Osteocyte (in vitro differentiated cells): Measurements from ENCODE around the gene ITFG1. TPM values are rescaled to one million over a fixed set of nuclear protein-coding genes. Genes with fewer than 3 reads are reported as not detected.
"Not testable (repeated sequence)": the region's sequence is repeated elsewhere in the genome, so short reads cannot be mapped to it uniquely, and the experiment has no call there.

ENCODE experiments used
- DNase-seq: peaks from one replicate; pipeline ENCODE4 v3.0.0; 2021; ENCODE audit warnings: mixed read lengths; ENCODE audit not compliant: unreplicated experiment; ENCODE audit errors: extremely low spot score
- H3K27ac Mint-ChIP-seq: one replicate; pipeline ENCODE4 v1.8.0; 2021; ENCODE audit warnings: mild to moderate bottlenecking, mixed read lengths; ENCODE audit not compliant: unreplicated experiment
- H3K27me3 Mint-ChIP-seq: one replicate; pipeline ENCODE4 v1.8.0; 2021; ENCODE audit warnings: mixed read lengths; ENCODE audit not compliant: unreplicated experiment
- H3K36me3 Mint-ChIP-seq: one replicate; pipeline ENCODE4 v1.8.0; 2021; ENCODE audit warnings: mixed read lengths; ENCODE audit not compliant: unreplicated experiment
- H3K4me1 Mint-ChIP-seq: one replicate; pipeline ENCODE4 v1.8.0; 2021; ENCODE audit warnings: mixed read lengths; ENCODE audit not compliant: unreplicated experiment
- H3K4me3 Mint-ChIP-seq: one replicate; pipeline ENCODE4 v1.8.0; 2021; ENCODE audit warnings: mild to moderate bottlenecking, moderate library complexity, mixed read lengths; ENCODE audit not compliant: unreplicated experiment
- H3K9me3 Mint-ChIP-seq: one replicate; pipeline ENCODE4 v1.8.0; 2021; ENCODE audit warnings: mixed read lengths; ENCODE audit not compliant: unreplicated experiment
- total RNA-seq: library from RNA; stranded (reverse); gene quantifications from 2 replicates; pipeline ENCODE4 v1.2.1, GENCODE V29; 2021
- TF ChIP-seq, protein P1 (sequence below): fragments of 200-600 bp; sonication (generic); IDR thresholded peaks from 2 replicates; pipeline ENCODE4 v1.5.0; 2021; ENCODE audit warnings: antibody characterized with exemption, mild to moderate bottlenecking, moderate library complexity

ITFG1 gene
- total RNA-seq, 1 donor from 2014 or later, result 69.5 TPM

- Mint-ChIP-seq H3K36me3 (peaks cover 2% of the 10 kb centered on the region), H3K27me3 (no peaks in the 10 kb centered on the region), H3K4me3 (no peak overlapping the region), H3K9me3 (no peaks in the 10 kb centered on the region), H3K4me1 (peaks cover 10% of the 10 kb centered on the region), H3K27ac (no peak overlapping the region)
- DNase-seq, result no peak
- TF ChIP-seq, protein P1, sequence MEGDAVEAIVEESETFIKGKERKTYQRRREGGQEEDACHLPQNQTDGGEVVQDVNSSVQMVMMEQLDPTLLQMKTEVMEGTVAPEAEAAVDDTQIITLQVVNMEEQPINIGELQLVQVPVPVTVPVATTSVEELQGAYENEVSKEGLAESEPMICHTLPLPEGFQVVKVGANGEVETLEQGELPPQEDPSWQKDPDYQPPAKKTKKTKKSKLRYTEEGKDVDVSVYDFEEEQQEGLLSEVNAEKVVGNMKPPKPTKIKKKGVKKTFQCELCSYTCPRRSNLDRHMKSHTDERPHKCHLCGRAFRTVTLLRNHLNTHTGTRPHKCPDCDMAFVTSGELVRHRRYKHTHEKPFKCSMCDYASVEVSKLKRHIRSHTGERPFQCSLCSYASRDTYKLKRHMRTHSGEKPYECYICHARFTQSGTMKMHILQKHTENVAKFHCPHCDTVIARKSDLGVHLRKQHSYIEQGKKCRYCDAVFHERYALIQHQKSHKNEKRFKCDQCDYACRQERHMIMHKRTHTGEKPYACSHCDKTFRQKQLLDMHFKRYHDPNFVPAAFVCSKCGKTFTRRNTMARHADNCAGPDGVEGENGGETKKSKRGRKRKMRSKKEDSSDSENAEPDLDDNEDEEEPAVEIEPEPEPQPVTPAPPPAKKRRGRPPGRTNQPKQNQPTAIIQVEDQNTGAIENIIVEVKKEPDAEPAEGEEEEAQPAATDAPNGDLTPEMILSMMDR, result no peak
These were observed 12.9 kb upstream of the ITFG1 start for GRCh38 chr16:47473792-47474191.

DNA sequence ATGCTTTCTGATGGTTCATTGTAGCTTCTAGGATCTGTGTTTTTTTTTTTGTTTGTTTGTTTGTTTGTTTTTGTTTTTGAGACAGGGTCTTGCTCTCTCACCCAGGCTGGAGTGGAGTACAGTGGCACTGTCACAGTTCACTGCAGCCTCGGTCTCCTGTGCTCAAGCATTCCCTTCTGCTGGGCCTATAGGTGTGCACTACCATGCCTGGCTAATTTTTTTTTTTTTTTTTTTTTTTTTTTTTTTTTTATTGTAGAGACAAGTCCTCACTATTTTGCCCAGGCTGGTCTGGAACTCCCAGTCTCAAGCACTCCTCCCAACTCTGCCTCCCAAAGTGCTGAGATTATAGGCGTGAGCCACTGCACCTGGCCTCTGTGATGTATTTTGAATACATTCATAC lies 12.1 kb upstream of the ITFG1 start:
- not testable (repeated sequence) for H3K4me3 Mint-ChIP-seq, H3K9me3 Mint-ChIP-seq, H3K27ac Mint-ChIP-seq, H3K27me3 Mint-ChIP-seq, H3K36me3 Mint-ChIP-seq, DNase-seq
- H3K4me1 Mint-ChIP-seq, result peaks cover 12% of the 10 kb centered on the region

DNA sequence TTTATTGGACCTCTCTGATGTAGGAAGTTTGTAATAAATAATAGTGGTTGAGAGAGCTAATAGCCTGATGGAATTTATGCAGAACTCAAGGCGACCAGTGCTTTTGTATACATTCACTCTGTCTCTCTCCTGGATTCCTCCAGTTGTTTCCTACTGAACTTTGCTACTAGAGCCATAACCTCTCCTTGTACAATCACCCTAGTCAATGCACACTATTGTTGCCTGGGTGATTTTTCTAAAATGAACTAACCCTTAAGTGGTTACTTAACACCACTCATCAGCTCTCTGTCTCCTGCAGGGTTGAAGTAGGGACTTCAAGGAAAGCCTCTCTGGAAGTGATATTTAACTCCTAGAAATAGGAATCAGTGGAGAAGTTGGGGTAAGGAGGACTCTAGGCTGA lies 9.9 kb upstream of the ITFG1 start:
- H3K4me3 Mint-ChIP-seq, result no peak overlapping the region
- H3K27ac Mint-ChIP-seq, result no peak overlapping the region
- H3K4me1 Mint-ChIP-seq, result peaks cover 16% of the 10 kb centered on the region
- H3K27me3 Mint-ChIP-seq, result no peaks in the 10 kb centered on the region
- TF ChIP-seq, protein P1, result no peak
- DNase-seq, result no peak
- peaks cover 5% of the 10 kb centered on the region for H3K36me3 Mint-ChIP-seq
- H3K9me3 Mint-ChIP-seq, result no peaks in the 10 kb centered on the region

- no peak overlapping the region for H3K4me3 Mint-ChIP-seq
- H3K9me3 Mint-ChIP-seq, result no peaks in the 10 kb centered on the region
- DNase-seq, result no peak
- H3K36me3 Mint-ChIP-seq, result peaks cover 5% of the 10 kb centered on the region
- H3K27me3 Mint-ChIP-seq, result no peaks in the 10 kb centered on the region
- TF ChIP-seq, protein P1, result no peak
- peaks cover 17% of the 10 kb centered on the region for H3K4me1 Mint-ChIP-seq
- H3K27ac Mint-ChIP-seq, result no peak overlapping the region
These were observed 9.3 kb upstream of the ITFG1 start for GRCh38 chr16:47470211-47470610.

- Mint-ChIP-seq H3K4me3 (no peak overlapping the region), H3K27ac (no peak overlapping the region), H3K36me3 (peaks cover 5% of the 10 kb centered on the region), H3K4me1 (peaks cover 17% of the 10 kb centered on the region), H3K9me3 (no peaks in the 10 kb centered on the region), H3K27me3 (no peaks in the 10 kb centered on the region)
- TF ChIP-seq, protein P1, result no peak
- no peak for DNase-seq
These were observed 8.4 kb upstream of the ITFG1 start for GRCh38 chr16:47469227-47469626.

GRCh38 chr16:47468070-47468689 lies 7.3 kb upstream of the ITFG1 start:
- DNase-seq, H3K9me3 Mint-ChIP-seq, H3K36me3 Mint-ChIP-seq, H3K4me3 Mint-ChIP-seq, H3K27me3 Mint-ChIP-seq, H3K27ac Mint-ChIP-seq: not testable (repeated sequence)
- peaks cover 27% of the 10 kb centered on the region for H3K4me1 Mint-ChIP-seq
